ENCODE data around the gene PMEPA1. TPM values are rescaled to one million over a fixed set of nuclear protein-coding genes. Genes with fewer than 3 reads are reported as not detected.

The PMEPA1 gene
- total and polyA plus RNA-seq, 2 experiments from 2014 or later: 7.3 to 15.4 TPM

DNA sequence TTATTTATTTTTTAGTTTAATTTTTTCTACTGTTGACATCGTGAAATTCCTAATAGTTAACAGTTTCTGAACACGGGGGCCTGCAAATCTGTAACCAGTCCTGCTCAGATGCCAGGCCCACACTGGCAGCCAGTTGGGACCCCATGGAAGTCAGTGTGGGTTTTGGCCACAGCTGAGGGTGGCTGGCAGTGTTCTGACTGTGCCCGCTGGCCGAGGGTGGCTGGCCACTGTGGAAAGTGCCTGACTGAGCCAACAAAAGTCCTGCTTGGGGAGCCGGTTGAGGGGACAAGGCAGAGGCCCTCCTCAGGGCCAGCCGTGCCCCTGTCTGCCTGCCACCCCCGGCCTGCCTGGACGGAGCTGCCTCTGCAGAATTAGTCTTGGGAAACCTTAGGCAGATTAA lies 4.1 kb upstream of the PMEPA1 start:
- Mint-ChIP-seq H3K27me3 (ENCODE audit: insufficient read depth, low read depth, poor library complexity) (peaks cover 12% of the 10 kb centered on the region), H3K9me3 (no peaks in the 10 kb centered on the region), H3K4me1 (peaks cover 28% of the 10 kb centered on the region), H3K27ac (no peak overlapping the region), H3K4me3 (no peak overlapping the region), H3K36me3 (ENCODE audit: low read depth) (no peaks in the 10 kb centered on the region)
- Histone ChIP-seq H3K4me2 (no peak overlapping the region), H4K20me1 (replicated peaks; ENCODE audit: insufficient read depth) (0 out of 2 replicates have a peak, but pooled peaks cover 2% of the 10 kb centered on the region), H3K9me2 (ENCODE audit: insufficient read depth) (no peaks in the 10 kb centered on the region), H3K4me1 (ENCODE audit: insufficient read depth) (peaks cover 10% of the 10 kb centered on the region), H3K27me3 (ENCODE audit: insufficient read depth) (no peaks in the 10 kb centered on the region; the same call in 1 of the 2 replicates), H2AFZ (no peak overlapping the region), H3K4me3 (no peak overlapping the region), H3K36me3 (ENCODE audit: insufficient read depth) (no peaks in the 10 kb centered on the region), H3F3A (replicated peaks; ENCODE audit: low read depth) (no peaks in the 10 kb centered on the region), H3K27ac (ENCODE audit: low read depth) (no peak overlapping the region), H3K79me2 (replicated peaks; ENCODE audit: insufficient read depth) (peaks cover 7% of the 10 kb centered on the region)
- no peak for TF ChIP-seq CREB1 (CRISPR knock-in tag; IDR thresholded peaks at IDR 0.05; ENCODE audit: low read depth)
- TF ChIP-seq, protein P1, sequence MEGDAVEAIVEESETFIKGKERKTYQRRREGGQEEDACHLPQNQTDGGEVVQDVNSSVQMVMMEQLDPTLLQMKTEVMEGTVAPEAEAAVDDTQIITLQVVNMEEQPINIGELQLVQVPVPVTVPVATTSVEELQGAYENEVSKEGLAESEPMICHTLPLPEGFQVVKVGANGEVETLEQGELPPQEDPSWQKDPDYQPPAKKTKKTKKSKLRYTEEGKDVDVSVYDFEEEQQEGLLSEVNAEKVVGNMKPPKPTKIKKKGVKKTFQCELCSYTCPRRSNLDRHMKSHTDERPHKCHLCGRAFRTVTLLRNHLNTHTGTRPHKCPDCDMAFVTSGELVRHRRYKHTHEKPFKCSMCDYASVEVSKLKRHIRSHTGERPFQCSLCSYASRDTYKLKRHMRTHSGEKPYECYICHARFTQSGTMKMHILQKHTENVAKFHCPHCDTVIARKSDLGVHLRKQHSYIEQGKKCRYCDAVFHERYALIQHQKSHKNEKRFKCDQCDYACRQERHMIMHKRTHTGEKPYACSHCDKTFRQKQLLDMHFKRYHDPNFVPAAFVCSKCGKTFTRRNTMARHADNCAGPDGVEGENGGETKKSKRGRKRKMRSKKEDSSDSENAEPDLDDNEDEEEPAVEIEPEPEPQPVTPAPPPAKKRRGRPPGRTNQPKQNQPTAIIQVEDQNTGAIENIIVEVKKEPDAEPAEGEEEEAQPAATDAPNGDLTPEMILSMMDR (conservative IDR thresholded peaks at IDR 0.05; ENCODE audit: low read depth in 2 of 2): no peak
- TF ChIP-seq STAT1 (IDR thresholded peaks at IDR 0.05; ENCODE audit: unreplicated experiment): no peak
- TF ChIP-seq, protein P2, sequence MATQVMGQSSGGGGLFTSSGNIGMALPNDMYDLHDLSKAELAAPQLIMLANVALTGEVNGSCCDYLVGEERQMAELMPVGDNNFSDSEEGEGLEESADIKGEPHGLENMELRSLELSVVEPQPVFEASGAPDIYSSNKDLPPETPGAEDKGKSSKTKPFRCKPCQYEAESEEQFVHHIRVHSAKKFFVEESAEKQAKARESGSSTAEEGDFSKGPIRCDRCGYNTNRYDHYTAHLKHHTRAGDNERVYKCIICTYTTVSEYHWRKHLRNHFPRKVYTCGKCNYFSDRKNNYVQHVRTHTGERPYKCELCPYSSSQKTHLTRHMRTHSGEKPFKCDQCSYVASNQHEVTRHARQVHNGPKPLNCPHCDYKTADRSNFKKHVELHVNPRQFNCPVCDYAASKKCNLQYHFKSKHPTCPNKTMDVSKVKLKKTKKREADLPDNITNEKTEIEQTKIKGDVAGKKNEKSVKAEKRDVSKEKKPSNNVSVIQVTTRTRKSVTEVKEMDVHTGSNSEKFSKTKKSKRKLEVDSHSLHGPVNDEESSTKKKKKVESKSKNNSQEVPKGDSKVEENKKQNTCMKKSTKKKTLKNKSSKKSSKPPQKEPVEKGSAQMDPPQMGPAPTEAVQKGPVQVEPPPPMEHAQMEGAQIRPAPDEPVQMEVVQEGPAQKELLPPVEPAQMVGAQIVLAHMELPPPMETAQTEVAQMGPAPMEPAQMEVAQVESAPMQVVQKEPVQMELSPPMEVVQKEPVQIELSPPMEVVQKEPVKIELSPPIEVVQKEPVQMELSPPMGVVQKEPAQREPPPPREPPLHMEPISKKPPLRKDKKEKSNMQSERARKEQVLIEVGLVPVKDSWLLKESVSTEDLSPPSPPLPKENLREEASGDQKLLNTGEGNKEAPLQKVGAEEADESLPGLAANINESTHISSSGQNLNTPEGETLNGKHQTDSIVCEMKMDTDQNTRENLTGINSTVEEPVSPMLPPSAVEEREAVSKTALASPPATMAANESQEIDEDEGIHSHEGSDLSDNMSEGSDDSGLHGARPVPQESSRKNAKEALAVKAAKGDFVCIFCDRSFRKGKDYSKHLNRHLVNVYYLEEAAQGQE (IDR thresholded peaks at IDR 0.05; ENCODE audit: unreplicated experiment): no peak
- TF ChIP-seq, protein P3, sequence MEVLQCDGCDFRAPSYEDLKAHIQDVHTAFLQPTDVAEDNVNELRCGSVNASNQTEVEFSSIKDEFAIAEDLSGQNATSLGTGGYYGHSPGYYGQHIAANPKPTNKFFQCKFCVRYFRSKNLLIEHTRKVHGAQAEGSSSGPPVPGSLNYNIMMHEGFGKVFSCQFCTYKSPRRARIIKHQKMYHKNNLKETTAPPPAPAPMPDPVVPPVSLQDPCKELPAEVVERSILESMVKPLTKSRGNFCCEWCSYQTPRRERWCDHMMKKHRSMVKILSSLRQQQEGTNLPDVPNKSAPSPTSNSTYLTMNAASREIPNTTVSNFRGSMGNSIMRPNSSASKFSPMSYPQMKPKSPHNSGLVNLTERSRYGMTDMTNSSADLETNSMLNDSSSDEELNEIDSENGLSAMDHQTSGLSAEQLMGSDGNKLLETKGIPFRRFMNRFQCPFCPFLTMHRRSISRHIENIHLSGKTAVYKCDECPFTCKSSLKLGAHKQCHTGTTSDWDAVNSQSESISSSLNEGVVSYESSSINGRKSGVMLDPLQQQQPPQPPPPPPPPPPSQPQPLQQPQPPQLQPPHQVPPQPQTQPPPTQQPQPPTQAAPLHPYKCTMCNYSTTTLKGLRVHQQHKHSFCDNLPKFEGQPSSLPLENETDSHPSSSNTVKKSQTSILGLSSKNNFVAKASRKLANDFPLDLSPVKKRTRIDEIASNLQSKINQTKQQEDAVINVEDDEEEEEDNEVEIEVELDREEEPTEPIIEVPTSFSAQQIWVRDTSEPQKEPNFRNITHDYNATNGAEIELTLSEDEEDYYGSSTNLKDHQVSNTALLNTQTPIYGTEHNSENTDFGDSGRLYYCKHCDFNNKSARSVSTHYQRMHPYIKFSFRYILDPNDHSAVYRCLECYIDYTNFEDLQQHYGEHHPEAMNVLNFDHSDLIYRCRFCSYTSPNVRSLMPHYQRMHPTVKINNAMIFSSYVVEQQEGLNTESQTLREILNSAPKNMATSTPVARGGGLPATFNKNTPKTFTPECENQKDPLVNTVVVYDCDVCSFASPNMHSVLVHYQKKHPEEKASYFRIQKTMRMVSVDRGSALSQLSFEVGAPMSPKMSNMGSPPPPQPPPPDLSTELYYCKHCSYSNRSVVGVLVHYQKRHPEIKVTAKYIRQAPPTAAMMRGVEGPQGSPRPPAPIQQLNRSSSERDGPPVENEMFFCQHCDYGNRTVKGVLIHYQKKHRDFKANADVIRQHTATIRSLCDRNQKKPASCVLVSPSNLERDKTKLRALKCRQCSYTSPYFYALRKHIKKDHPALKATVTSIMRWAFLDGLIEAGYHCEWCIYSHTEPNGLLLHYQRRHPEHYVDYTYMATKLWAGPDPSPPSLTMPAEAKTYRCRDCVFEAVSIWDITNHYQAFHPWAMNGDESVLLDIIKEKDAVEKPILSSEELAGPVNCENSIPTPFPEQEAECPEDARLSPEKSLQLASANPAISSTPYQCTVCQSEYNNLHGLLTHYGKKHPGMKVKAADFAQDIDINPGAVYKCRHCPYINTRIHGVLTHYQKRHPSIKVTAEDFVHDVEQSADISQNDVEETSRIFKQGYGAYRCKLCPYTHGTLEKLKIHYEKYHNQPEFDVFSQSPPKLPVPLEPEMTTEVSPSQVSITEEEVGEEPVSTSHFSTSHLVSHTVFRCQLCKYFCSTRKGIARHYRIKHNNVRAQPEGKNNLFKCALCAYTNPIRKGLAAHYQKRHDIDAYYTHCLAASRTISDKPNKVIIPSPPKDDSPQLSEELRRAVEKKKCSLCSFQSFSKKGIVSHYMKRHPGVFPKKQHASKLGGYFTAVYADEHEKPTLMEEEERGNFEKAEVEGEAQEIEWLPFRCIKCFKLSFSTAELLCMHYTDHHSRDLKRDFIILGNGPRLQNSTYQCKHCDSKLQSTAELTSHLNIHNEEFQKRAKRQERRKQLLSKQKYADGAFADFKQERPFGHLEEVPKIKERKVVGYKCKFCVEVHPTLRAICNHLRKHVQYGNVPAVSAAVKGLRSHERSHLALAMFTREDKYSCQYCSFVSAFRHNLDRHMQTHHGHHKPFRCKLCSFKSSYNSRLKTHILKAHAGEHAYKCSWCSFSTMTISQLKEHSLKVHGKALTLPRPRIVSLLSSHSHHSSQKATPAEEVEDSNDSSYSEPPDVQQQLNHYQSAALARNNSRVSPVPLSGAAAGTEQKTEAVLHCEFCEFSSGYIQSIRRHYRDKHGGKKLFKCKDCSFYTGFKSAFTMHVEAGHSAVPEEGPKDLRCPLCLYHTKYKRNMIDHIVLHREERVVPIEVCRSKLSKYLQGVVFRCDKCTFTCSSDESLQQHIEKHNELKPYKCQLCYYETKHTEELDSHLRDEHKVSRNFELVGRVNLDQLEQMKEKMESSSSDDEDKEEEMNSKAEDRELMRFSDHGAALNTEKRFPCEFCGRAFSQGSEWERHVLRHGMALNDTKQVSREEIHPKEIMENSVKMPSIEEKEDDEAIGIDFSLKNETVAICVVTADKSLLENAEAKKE (CRISPR knock-in tag; IDR thresholded peaks at IDR 0.05): no peak
- no peak for TF ChIP-seq POLR2AphosphoS5 (IDR thresholded peaks at IDR 0.05; ENCODE audit: low read depth)
- no peak for TF ChIP-seq ZNF114 (CRISPR knock-in tag; IDR thresholded peaks at IDR 0.05)
- TF ChIP-seq EZH2phosphoT487 (IDR thresholded peaks at IDR 0.05; ENCODE audit: unreplicated experiment): no peak
- TF ChIP-seq, protein P4, sequence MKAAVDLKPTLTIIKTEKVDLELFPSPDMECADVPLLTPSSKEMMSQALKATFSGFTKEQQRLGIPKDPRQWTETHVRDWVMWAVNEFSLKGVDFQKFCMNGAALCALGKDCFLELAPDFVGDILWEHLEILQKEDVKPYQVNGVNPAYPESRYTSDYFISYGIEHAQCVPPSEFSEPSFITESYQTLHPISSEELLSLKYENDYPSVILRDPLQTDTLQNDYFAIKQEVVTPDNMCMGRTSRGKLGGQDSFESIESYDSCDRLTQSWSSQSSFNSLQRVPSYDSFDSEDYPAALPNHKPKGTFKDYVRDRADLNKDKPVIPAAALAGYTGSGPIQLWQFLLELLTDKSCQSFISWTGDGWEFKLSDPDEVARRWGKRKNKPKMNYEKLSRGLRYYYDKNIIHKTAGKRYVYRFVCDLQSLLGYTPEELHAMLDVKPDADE (IDR thresholded peaks at IDR 0.05): no peak
- TF ChIP-seq ZNF331 (CRISPR knock-in tag; IDR thresholded peaks at IDR 0.05; ENCODE audit: low read depth): no peak
- no peak for TF ChIP-seq EZH2 (IDR thresholded peaks at IDR 0.05; ENCODE audit: low read depth, unreplicated experiment)
- no peak for ATAC-seq
- no peak for DNase-seq (ENCODE audit: low spot score)

Measured in GM23338 (cell line).